ENCODE measurements around the gene RWDD3.

DNA sequence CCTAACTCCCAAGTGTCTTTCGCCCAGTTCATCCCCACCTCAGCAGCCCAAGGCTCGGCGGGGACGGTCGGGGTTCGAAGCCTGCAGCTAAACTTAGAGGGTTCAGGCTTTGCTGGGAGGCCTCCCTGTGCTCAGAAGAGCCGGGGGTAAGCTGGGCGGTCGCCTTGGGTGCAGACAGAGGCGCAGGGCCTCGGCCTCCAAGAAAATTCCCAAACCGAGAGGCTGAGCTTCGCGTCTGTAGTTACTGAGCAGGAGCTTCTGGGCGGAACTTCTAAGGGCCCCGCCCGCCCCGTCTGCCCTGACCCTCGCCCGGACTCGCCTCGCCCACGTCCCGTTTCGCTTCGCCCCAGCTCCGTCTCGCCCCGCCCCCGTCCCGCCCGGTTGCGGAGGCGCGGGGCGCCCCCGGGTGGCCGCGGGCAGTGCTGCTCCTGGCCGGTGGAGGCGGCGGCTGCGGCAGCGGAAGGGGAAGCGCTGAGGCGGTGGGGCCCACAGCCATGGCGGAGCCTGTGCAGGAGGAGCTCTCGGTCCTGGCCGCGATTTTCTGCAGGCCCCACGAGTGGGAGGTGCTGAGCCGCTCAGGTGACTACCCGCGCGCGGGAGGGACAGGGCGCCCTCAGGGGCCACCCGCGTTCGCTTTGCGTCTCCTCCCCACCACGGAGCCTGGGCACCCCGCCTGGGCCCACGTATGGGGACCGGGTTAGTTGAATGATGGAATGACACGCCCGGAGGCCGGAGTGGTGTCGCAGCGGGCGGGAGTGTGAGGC lies at the start of gene RWDD3:
- TF ChIP-seq POLR2A (IDR thresholded peaks at IDR 0.05) (peak; percentile 71 to 84 (median 82)), CTCF (IDR thresholded peaks at IDR 0.05) (peak; percentile 58 to 99 (median 94))

Measured in body of pancreas (tissue), 4 donors.